ENCODE results near the gene UTS2R.
"Not testable (repeated sequence)": the region's sequence is repeated elsewhere in the genome, so short reads cannot be mapped to it uniquely, and the experiment has no call there.

UTS2R gene

DNA sequence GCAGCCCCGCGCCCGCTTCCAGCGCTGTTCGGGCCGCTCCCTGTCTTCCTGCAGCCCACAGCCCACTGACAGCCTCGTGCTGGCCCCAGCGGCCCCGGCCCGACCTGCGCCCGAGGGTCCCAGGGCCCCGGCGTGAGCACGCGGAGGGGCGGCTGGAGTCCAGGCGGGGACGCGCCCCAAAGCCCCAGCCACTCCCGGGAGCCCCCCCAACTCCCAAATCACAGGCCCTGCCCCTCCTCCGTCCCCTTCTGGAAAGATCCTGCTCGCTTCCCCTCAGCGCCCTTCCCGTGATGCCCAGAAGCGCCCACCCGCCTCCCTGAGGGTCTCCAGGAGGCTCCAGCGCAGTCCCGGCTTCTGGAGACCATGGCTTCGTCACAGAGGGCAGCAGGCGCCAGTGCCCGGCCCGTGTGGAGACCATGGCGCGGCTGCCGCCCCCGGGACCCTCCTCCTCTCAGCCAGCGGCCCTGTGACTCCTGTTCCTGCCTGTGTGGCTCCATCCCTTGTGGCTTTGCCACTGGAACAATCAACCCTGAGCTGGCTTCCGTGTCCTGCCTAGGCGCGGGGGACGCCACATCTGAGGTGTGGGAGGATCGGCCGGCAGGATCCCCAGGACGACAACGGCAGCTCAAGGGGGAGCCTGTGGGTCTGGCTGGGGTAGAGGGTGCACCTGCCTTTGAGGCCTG lies 3.9 kb downstream of the UTS2R start:
- DNase-seq (ENCODE audit: low read depth in 3 of 3): no peak

DNA sequence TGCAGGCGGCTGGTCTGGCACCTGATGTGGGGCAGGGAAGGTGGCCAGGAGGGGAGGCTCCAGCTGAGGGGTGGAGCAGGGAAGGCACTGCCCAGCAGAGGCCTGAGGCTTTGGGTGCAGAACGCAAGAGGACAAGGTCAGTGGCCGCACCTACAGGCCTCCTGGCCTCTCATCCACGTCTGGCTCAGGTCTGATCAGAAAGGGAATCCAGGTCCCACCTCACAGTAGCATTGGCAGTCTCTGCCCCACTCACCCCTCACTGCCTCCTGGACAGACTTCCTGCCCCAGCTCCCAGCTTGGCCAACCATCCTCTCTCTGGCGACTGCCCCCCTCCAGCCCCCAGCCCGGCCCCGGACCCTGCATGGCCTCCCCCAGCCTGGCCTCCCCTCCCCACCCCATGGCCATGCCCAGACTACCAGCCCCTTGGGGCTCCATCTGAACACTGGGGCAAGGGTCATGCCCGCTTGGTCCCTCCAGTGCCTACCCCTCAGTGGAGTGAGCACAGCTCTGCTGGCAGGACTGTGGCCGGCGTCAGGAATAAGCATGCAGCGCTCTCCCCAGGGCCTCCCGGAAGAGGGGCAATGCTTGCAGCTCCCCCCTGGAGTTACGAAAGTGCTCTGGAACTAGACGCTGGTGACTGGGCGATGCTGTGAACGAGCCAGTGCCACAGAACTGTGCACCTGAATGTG lies 4.6 kb downstream of the UTS2R start:
- DNase-seq (ENCODE audit: low read depth in 3 of 3): no peak

DNA sequence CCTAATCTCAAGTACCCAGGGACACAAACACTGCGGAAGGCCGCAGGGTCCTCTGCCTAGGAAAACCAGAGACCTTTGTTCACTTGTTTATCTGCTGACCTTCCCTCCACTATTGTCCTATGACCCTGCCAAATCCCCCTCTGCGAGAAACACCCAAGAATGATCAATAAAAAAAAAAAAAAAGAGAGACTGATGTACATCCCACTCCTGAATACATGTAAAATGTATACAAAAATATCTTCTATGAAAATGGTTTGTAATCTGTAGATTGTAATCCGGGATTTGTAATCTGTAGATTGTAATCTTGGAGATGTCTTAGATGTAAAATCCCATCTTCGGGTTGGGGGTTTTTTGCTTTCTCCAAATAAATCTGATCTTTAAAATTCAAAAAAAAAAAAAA lies 5.7 kb downstream of the UTS2R start:
- not testable (repeated sequence) for DNase-seq (ENCODE audit: low read depth in 3 of 3)

DNA sequence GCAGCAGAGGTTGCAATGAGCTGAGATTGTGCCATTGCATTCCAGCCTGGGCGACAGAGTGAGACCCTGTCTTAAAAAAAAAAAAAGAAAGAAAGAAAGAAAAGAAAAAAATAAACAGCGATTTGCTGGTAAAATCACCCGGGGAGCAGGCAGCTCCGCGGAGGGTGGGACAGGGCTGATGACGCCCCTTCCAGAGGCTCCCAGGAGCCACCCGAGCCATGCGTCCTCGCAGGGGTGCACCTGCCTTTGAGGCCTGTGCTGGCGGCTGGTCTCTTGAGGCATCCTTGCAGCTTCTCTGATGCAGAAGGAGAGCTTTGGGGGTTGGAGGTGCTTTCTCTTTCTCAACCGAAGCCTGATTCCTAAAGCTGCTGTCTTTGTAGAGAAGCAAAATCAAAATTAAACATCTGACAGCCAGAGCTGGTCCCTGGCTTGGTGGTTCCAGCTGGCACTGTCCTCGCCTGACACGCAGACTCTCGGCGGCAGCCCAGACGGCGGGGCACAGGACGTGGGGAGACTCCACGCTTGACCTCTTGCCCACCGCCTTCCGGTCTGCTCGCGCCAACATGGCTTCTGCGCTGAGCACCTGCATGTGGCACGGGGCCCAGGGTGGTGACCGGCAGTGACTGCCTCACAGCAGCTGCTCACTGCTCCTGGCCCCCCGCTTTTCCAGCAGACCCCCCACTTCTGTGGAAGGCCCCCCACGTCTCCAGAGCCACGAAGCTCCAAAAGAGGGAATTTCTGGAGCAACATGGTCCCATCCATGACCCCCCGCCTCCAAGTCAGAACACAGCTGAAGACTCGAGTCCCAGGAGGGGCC lies 6.6 kb downstream of the UTS2R start:
- no peak for DNase-seq (ENCODE audit: low read depth in 3 of 3)

DNA sequence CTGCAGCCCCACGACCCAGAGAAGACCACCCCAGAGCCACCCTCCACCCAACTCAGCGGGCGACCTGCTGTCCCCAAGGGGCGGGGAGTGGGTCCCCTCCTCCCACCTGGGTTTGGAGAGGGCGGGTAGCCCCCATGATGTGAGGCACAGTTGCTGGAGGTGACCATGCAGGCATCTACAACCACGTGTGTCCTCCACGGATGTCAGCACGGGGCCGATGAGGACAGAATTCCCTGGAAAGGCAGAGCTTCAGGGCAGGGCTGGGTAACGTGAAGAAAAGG lies 7.1 kb downstream of the UTS2R start:
- DNase-seq (ENCODE audit: low read depth in 3 of 3): no peak

DNA sequence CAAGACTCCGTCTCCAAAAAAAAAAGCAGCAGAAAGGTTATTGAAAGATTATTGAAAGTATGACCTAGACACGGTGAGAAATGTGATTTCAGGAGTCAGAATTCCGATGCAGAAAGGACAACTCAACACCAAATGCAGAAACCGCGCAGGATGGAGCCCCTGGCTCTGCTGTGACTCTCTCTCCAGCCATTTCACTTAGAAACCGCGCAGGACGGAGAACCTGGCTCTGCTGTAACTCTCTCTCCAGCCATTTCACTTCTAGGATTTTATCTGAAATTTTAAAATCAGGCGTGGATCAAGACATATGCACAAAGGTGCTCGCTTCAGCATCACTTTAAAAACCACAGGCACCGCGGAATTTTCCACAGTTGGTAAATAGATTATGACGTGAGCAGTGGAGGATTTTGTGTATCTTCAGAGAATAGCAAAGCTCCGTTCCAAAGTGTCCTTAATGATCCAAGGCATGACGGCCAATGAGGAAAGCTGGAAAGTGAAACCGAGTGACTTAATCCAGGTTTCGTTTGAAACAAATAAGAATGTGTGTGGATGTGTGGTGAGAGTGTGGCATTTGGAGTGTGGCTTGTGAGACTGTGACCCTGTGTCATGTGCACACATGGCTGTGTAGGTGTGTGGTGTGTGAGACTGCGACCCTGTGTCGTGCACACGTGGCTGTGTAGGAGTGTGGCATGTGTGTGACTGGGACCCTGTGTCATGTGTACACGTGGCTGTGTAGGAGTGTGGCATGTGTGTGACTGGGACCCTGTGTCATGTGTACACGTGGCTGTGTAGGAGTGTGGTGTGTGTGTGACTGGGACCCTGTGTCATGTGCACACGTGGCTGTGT lies 9.5 kb downstream of the UTS2R start:
- DNase-seq (ENCODE audit: low read depth in 3 of 3): no peak

DNA sequence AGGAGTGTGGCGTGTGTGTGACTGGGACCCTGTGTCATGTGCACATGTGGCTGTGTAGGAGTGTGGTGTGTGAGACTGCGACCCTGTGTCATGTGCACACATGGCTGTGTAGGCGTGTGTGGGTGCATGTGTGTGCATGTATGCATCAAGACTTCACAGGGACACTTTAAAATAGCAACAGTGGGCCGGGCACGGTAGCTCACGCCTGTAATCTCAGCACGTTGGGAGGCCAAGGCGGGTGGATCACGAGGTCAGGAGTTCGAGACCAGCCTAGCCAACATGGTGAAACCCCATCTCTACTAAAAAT lies 10.1 kb downstream of the UTS2R start:
- not testable (repeated sequence) for DNase-seq (ENCODE audit: low read depth in 3 of 3)

DNA sequence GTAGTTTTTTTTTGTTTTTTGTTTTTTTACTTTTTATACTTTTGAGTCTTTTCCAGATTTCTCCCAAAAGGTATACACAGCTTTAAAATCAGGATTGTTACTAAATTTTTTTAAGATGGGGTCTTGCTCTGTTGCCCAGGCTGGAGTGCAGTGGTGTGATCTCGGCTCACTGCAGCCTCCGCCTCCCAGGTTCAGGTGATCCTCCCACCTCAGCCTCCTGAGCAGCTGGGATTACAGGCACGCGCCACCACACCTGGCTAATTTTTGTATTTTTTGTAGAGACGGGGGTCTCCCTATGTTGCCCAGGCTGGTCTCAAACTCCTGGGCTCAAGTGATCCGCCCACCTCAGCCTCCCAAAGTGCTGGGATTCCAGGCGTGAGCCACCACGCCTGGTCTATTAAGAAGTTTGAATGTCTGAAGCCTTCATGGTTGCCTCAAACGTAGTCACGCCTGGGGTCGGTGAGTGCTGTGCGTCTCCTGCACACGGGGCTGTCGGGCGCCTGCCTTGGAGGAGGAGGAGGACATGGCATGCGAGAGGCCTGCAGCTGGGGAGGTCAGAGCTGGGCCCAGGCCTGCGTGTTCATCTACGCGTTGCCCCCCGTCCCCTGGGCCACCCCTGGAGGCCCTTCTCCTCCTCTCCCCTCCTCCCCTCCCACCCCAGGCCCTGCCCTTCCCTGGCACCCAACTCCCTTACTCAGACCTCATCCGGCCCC lies 10.8 kb downstream of the UTS2R start:
- not testable (repeated sequence) for DNase-seq (ENCODE audit: low read depth in 3 of 3)

DNA sequence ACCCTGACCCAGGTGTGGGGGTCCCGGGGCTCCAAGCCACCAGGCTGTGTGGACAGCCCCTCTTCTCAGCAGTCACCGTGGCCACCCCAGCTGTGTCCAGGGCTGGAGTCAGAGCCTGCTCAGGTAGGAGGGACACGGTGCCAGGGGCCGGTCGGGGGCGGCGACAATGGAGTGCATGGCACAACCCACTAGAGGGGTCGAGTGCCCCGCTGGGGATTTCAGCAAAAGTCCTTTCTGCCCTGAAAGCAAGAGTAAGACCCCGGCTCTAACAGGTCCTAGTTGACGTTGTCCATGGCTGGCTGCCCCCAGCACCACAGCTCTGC lies 11.3 kb downstream of the UTS2R start:
- no peak for DNase-seq (ENCODE audit: low read depth in 3 of 3)

DNA sequence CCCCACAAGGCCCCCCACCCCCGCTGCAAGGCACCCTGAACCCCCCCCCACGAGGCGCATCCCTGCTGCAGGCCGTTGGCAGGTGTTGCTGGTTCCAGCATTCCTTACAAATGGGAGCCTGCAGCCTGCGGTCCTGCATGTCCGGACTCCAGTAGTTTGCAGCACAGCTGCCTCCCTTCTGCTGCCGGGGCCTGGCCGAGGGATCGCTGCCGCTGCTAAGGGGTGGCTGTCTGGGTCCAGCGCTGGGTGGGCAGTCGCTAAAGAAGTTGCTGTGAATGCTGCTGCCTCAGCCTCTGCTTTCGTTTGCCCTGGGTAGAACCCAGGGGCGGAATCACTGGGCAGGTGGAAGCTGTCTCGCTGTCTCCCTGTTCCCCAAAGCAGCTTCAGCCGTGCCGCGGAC lies 11.8 kb downstream of the UTS2R start:
- DNase-seq (ENCODE audit: low read depth in 3 of 3): no peak

DNA sequence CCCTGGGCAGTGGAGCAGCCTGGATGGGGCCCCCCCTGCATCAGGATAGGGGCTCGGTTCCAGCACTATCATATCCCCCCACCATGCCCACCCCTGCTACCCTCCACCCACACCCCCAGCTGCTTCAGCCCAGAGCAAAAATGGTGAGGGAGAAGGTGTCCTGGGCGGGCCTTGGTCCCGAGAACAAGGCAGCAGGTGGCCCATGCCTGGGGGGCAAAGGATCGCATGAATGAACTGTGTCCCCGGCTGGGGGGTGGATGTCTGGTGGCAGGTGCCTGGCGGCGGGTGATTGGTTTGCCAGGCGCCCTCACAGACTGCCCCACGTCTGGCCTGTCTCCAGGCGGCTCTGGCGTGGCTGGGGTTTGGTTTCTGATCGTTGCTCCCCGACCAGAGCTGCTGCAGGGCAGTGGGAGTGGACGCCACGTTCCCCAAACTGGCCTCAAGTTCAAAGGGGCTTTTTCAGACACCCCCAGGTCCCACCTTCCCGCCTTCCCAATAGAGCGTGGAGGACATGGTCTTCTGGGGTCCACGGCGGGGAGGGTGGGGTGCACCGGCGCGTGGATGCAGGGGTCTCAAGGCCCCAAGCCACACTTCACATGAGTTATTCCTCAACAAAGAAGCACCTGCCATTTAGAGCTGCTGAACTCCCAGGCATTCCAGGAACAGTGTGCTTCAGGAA lies 12.6 kb downstream of the UTS2R start:
- no peak for DNase-seq (ENCODE audit: low read depth in 3 of 3)

DNA sequence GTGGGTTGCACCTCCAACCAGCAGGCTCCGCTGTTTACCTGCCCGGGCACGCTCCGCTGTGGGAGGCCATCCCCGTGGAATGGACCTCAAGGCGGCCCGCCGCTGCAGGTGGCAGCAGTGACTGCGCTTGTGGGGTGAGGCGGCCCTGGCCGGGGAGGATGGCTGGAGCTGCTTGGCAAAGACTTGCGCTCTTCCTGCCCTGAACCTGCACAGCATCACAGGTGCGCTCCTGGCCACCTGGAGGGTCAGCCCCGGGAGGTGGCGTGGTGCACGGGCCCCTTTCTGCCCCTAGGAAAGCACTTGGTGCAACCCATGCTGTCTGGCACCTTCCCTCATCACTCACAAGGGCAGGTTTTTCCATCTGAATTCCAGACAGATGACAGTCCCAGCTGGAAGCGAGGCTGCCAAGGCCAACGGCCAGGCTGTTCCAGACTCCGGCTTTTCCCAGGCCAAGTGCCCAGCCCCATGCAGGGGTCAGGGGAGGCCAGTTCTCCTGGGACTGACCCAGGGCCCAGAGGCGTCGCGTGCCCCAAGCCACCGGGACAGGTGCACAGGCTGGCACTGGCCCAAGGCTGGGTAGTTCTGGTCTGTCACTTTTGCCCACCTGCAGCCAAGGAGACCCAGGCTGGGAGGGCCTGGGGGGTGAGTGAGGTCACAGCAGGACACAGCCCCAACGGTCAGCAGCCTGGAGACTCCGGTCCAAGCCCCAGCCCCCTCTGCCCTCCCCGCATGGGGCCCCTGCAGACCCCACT lies 13.3 kb downstream of the UTS2R start:
- no peak for DNase-seq (ENCODE audit: low read depth in 3 of 3)

DNA sequence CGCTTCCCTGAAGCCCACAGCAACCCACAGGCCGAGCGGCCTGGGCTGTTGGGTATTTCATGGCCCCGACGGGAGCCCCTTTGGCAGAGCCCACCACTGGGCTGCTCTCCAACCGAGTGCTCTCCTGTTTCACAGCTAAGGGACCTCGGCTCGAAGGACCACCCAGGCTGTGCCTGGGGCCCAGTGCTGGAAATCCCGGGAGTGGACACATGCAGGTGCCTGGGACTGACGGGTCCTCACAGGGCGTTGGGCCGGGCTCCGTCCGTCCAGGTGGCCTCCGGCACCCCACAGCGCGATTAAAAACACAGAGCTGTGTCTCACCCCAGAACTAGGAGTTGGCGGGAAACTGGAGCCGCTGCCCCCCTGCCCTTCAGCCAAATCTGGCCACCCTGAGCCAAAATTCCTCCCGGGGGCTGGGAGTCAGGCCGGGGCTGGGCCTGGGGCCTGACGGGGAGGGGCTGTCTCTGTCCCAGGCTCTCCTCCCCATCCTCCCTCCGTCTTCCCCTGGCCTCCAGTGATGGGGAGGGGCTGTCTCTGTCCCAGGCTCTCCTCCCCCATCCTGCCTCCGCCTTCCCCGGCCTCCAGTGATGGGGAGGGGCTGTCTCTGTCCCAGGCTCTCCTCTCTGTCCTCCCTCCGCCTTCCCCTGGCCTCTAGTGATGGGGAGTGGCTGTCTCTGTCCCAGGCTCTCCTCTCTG lies 14.1 kb downstream of the UTS2R start:
- no peak for DNase-seq (ENCODE audit: low read depth in 3 of 3)

DNA sequence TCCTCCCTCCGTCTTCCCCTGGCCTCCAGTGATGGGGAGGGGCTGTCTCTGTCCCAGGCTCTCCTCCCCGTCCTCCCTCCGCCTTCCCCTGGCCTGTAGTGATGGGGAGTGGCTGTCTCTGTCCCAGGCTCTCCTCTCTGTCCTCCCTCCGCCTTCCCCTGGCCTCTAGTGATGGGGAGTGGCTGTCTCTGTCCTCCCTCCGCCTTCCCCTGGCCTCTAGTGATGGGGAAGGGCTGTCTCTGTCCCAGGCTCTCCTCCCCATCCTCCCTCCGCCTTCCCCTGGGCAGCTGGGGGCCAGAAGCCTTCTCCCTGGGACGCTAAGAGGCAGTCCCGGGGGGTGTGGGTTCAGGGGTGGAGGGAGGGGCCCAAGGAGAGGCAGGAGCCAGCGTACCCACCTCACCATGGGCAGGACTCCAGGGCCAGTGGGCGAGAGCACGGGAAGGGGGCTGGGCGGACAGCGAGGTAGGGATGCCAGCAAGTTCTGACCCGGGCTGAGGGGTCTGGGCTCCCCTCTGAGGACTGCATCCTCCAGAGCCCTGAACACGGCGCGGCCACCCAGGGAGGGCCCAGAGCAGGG lies 14.8 kb downstream of the UTS2R start:
- no peak for DNase-seq (ENCODE audit: low read depth in 3 of 3)

DNA sequence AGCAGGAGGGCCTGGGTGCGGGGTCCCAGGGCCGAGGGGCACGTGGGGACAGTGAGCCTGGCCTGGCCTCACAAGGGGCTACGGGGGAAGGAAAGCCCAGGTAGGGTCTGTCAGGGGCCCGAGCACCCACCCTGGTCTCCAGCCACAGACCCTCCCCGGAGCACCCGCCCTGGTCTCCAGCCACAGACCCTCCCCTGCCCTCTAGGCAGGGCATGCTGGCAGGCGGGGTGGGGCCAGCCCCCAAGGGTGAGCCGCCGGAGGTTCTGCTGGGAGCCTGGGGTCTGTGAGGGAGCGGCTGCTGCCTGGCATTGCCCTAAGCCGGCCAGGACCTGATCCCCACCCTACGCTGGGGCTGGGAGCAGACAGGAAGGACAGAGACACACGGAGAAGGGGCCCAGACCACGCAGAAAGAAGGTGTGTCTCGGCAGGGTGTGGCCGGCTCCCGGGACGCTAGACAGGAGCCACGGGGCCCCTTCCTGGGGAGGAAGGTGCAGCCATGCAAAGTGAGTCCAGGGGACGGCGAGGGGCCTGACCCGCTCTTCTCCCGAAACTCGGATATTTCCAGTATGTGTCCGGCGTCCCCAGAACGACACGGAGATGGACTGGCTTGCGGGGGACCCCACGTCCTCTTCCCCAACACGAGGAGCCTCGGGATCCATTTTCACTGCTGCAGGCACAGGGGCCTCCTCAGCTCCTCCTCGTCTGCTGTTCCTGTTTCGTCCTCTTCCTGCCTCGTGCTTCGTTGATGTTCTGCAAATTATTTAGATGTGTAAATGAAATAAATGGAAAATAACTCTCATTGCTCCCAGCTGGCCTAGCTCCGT lies 15.5 kb downstream of the UTS2R start:
- DNase-seq (ENCODE audit: low read depth in 3 of 3): no peak

DNA sequence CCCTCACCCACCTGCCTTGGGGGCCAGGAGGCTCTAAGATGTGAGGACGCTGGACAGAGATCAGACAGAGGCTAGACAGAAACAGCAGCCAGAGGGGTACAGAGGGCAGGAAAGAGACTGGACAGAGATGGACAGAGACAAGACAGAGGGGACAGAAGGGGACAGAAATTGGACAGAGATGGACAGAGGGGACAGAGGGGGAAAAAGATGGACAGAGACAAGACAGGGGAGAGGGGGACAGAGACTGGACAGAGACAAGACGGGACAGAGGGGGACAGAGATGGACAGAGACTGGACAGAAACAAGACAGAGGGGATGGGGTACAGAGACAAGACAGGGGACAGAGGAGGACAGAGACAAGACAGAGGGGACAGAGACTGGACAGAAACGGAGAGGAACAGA lies 16.1 kb downstream of the UTS2R start:
- no peak for DNase-seq (ENCODE audit: low read depth in 3 of 3)

DNA sequence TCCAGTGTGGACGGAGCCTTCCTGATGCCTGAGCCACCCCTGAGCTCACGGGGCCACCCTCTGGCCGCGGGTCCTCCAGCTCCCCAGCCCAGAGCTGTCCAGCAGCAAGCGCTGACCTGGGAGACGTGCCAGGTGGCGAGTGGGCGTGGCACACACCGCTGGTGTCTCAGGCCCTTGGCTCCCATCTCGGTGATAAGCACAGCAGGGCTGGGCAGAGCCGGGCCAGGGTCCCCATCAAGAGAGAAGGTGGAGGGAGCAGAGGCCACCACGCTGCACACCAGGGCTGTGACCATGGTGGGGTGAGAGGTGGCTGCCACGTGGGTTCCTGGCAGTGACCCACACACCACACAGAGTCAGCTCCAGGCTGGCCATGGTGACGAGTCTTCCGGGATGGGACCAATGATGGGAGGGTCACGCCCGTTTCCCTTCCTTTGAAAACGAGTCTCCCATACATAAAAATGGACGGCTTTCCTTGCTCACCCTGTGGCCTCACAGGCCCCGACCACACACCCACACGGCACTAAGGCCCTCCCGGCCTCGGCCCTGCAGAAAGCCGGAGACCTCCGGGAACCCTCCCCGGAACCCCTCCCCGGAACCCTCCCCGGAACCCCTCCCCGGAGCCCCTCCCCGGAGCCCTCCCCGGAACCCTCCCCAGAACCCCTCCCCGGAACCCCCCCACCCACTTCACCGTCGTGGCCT lies 16.8 kb downstream of the UTS2R start:
- no peak for DNase-seq (ENCODE audit: low read depth in 3 of 3)

DNA sequence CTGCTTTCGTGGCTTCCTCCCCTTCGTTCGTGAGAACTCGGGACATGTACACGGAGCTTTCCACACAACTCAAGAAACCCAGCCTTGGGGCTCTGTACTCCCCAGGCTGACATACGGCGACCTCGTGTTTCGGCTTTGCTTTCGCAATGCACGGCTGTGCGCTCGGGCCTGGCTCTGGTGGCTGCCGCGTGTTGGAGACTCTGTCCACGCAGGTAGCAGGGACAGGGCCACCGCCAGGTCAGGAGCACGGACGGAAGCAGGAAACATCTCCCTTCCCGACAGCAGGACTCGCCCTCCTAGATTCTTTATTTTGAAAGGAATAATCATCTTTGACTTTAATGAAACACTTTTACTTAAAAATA lies 17.3 kb downstream of the UTS2R start:
- DNase-seq (ENCODE audit: low read depth in 3 of 3): no peak

Data from stimulated activated CD4-positive, alpha-beta T cell treated with anti-CD3 and anti-CD28 coated beads, TNF-alpha, amount 100 ng/mL, for 24 hours (primary cell).